Stomach (tissue), 4 donors: ENCODE data around the gene VAPA.

Experiments
- CTCF ChIP-seq, 7 experiments: fragments of 450-650 bp in 4 of 7; fragments of 200-600 bp in 3 of 7; sonication (generic) in 3 of 7; IDR thresholded peaks; one replicate each; pipeline ENCODE4 v1.5.1; 2016 to 2019; ENCODE audit warnings: antibody characterized with exemption in 7 of 7, control low read depth in 2 of 7, mild to moderate bottlenecking in 1 of 7
- POLR2AphosphoS5 ChIP-seq, 3 donors: sonication (generic); formaldehyde crosslinking; IDR thresholded peaks; one replicate each; pipeline ENCODE4 v1.6.1; 2016; ENCODE audit warnings: antibody characterized with exemption in 3 of 3

DNA sequence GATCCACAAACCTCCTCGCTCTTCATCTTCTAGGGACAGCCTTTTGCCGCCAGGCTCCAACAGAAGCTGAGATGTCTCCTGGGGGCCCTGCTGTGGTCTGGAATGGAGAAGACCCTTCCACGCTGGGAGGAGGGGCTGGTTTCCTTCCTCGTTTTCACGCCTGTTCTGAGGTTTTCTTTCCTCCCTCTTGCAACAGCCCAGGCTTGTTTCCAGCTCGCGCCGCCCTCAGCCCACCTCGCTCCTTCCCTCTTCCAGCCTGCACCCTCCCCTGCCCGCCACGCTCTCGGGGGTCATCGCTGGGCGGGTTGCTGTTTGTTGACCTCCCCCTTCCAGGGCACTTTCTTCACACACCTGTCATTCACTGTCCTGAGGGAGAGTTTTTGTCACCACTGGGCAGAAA is 55.4 kb downstream of the VAPA start:
- TF ChIP-seq CTCF (IDR thresholded peaks at IDR 0.05): no peak
- no peak for TF ChIP-seq POLR2AphosphoS5 (IDR thresholded peaks at IDR 0.05)
